HG03571 (cell line): ENCODE measurements around the gene TRNT1.

ENCODE experiments used
- ATAC-seq: cut with Tn5 transposase; IDR thresholded peaks from one replicate; pipeline ENCODE4 v1.9.1; 2021; ENCODE audit not compliant: unreplicated experiment

The TRNT1 gene

GRCh38 chr3:3110749-3111361, 15.9 kb upstream of the TRNT1 start:
- no peak for ATAC-seq

DNA sequence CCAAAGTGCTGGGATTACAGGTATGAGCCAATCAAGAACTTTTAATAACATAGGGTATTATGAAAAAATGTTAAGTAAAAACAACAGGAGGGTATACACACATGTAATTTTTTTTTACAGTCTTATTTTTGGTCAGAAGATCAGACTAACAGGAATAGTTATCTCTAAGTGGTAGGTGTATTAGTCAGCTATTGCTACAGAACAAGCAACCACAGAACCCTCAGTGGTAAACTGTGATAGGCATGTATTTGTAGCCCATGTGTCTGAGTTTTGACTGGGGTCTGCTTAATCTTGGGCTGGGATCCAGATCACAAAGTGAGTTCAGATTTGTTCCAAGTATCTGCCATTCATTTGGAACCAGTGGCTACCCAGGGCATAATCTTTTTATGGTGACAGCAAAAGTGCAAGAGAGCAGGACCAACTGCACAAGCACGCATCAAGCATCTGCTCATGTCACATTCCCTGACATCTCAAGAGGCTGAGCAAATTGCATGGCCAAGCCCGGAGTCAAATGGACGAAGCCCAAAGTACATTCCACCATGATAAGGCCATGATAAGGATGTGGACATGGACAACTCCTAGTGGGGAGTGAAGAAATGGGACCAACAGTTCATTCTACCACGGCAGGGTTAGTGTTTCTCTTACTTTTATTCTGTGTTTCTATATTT, 13.6 kb upstream of the TRNT1 start:
- ATAC-seq = no peak

- ATAC-seq = no peak
These were observed 9.1 kb upstream of the TRNT1 start for GRCh38 chr3:3117651-3118050.

GRCh38 chr3:3119393-3119851, 7.3 kb upstream of the TRNT1 start:
- ATAC-seq = no peak

DNA sequence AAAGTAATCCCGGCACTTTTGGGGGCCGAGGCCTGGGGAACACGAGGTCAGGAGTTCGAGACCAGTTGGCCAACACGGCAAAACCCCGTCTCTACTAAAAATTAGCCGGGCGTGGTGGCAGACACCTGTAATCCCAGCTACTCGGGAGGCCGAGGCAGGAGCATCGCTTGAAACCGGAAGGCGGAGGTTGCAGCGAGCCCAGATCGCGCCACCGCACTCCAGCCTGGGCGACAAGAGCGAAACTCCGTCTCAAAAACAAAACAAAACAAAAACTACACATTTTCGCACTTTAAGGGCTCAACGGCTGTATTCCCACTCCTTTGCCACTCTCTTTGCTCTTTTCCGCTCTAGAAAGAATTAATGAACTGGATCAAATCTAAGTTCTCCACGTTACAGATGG, 763 bp upstream of the TRNT1 start:
- no peak for ATAC-seq

DNA sequence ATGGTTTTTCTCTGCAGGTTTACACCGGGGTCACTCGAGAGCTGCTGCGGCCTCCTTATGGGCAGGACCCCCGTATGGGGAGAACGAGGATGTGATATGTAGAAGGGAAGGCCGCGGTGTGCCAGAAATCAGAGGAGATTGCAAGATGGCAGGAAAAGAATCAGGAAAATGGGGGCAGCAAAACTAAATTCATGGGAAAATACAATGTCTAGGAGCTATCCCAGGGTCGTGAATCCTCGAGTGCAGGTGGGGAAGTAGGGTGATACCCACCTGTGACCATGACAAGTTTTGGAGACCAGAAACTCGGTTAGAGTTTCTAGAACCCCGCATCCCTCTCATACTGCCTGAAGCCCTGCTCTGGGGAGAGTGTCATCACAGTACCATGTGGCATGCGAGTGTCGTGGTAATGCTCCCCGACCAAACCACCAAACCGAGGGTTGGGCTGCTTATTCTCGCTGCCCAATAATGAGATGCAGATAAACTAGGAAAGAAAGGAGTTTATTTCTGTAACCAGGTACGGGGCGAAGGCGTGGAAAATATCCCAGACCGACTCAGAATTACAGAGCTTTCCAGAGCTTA, 781 bp downstream of the TRNT1 start:
- ATAC-seq = no peak

- ATAC-seq = no peak
These were observed 2.8 kb downstream of the TRNT1 start for GRCh38 chr3:3129579-3129978.

DNA sequence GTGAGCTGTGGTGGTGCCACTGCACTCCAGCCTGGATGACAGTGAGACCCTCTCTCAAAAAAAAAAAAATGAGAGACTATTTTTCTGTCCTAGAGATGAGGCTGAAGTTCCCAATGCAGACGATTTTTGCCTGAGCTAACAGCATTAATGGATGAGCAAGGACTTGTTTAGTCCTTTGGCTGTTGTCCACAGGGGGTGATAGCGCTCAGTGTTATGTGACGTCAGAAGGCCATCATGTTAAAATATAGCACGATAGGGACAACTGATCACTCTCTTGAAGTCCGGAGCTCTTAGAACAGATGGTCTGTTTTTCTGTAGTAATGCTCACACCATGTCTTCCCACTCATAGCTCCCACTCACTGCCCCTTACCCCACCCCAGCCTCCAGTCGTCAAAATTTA, 6.8 kb downstream of the TRNT1 start:
- ATAC-seq = no peak

DNA sequence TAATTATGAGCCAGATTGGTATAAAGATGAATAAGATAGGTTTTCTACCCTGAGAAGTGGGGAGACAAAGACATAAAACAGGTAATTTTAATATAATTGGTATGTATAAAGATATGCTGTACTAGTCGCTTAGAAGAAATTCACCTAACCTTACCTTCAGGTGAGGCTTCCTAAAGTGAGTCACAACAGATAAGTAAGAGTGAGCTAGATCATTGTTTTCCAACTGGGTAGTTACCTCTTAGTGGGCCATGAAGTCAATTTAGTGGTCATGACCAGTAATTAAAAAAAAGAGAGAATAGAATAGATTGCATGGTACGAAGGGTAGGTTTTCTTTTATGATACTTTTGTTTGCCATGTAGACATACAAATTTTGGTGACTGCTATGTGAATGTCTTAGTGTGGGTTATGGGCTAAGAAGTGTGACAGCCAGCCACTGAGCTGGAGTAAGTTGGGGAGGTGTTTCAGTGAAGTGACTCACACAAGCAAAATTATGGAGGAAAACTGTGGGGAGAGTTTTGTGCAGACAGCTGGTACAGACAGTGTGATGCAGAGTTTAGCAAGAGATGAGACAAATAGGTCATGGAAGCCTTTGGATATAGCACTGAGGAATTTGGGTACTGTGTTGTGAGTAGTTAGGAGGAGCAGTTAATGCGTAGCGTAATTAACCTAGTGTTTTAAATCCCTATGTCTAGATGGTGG, 8.2 kb downstream of the TRNT1 start:
- no peak for ATAC-seq

DNA sequence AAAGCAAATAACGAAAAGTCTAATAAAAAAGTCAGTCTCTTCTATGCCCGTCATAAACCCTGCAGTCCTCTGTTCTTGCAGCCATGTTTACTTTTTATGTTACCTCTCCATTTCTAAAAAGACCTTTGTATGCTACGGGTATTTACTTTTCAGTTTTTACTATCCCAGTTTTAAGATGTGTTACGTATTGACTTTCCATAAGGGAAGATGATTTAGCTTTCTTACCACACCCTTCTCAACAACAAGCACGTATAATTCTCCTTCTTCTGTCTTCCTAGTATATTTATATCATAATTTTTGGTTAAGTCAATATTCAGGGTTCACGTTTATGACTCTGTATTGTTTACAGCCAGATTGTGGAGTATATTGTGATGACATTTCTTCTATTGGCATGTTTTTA, 10.8 kb downstream of the TRNT1 start:
- ATAC-seq = no peak

GRCh38 chr3:3141939-3142338, 15.2 kb downstream of the TRNT1 start:
- ATAC-seq = no peak

DNA sequence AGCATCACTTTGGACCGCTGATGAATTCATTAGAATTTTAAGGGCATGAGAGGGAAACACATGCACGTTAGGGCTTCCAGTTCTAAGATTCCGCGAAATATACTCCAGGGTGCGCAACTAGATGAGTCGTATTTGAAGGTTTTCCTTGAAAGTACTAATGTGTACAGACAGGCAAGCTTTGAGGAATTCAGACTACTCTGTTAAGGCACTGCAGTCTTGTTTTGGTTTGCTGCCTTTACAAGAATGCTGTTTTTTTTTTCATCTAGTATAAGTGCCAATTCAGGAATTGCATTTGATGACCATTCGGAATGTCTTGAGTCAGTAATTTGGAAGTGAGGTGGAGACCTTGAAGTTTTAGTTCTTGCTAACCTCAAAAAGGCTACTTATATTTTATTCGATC, 19.1 kb downstream of the TRNT1 start:
- ATAC-seq = no peak

GRCh38 chr3:3149560-3149959, 22.8 kb downstream of the TRNT1 start:
- ATAC-seq = no peak

DNA sequence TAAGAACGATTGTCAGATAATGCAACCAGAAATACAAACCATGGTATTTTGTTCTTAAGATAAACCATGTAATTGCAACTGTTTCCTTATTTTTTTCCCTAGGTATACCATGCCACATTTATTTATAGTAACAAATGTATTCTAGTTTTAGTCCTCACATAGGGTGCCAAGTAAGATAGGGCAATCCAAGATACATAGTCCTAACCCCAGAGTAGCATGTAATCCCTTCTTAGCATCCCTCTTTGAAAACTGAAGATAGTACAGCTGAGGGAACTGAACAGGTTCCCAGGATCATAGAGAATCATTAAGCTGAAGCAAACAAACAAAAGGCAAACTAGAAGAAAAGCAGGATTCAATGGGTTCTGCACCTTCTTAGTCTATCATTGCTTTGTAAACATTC, 24.8 kb downstream of the TRNT1 start:
- ATAC-seq = no peak

DNA sequence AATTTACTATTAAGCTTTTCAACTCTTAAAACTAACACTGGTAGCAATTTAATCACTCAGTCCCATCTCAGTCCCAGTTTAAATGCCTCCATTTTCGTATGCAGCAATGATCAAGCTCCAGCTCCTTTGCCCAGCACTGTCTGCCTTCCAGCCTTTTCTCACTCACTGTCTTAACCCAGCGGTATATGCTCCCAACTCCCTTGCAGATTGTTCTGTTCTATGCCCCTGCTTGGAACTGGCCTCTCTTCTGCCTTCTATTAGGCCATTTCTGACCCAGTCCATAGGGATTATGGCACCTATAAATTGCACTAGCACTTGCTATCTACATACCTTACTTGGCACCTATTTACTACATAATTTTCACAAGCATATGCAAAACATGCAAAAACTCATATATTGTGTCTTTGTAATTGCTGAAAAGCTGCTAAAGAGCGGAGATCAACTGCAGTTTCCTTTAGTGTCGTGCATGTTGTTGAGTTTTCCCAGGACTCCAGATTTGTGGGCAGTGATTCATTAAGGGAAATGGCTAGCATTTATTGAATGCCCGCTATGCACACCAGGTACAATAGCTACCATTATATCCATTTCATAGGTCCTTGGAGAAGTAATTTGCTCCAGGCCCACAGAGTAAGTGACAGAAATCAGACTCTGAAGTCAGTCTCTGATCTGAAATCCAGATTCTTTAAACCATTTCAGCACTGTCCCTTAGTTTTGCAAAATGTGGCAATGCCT, 28.3 kb downstream of the TRNT1 start:
- ATAC-seq = no peak

DNA sequence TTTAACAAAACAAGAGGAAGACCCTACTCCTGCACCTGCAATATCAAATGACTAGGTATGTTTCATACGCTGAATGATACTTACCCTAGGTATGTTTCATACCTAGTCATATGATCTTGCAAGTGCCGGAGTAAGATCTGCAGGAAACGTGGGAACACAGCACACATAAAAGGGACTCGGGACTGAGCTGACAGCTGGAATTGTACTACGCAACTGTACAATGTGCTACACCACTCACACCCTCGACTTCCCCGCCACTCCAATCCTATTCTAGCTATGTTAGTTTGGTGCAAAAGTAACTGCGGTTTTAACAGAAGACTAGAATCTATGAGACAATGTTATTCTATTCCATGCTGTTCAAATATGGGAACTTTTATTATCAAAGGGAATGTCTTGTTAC, 30.7 kb downstream of the TRNT1 start:
- ATAC-seq = no peak

- ATAC-seq = no peak
These were observed 34.1 kb downstream of the TRNT1 start for GRCh38 chr3:3160826-3161225.

DNA sequence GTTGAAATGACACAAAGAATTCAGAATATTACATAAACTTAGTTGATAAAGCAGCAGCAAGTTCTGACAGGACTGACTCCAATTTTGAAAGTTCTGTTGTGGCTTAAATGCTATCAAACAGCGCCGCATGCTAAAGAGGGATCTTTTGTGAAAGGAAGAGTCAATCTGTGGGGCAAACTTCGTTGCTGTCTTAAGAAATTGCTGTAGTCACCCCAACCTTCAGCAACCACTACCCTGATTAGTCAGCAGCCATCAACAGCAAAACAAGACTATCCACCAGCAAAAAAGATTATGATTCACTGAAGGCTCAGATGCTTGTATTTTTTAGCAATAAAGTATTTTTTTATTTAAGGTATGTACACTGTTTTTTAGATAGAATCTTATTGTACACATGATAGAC, 38.5 kb downstream of the TRNT1 start:
- no peak for ATAC-seq

- no peak for ATAC-seq
These were observed 38.9 kb downstream of the TRNT1 start for GRCh38 chr3:3165650-3166049.

GRCh38 chr3:3170998-3171397, 44.3 kb downstream of the TRNT1 start:
- peak; percentile 61 for ATAC-seq

GRCh38 chr3:3172627-3173026, 45.9 kb downstream of the TRNT1 start:
- no peak for ATAC-seq
